ENCODE data around the gene NPR1. TPM values are rescaled to one million over a fixed set of nuclear protein-coding genes. Genes with fewer than 3 reads are reported as not detected.

Gene NPR1
- total and polyA plus RNA-seq, 2 of the 13 experiments (the other 11 are each of a cell fraction or from before 2014, with no cell fraction given), result not detected

DNA sequence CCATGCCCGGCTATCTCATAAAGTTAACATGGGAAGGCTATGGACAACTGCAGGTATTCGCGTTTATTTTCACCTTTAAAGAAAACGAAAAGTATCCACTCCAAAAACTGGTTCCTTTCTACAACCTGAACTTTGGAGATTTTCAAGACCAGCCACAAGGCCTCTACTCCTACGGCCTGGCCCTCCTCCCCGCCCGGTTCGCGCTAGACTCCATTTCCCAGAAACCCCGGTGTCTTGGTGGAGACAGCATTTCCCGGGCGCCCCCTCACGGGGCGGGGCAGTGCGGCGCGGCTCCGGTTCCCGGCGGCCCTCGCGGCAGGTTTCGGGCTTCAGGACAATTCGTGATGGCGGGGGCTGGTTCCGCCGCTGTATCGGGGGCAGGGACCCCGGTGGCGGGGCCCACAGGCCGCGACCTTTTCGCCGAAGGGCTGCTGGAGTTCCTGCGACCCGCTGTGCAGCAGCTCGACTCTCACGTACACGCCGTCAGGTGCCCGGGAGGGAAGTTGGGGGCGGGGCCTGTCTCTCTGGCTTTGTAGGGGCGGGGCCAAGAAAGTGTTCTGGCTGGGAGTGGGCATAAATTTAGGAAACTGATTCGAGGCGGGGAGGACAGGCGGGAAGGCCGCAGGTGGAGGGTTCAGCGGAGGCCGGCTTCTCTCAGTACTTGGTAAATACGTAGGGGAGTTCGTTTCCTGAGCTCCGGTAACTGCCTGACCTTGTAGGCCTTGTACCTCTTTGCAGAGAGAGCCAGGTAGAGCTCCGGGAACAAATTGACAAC, 19.9 kb upstream of the NPR1 start, which contains the start of gene SNAPIN (continued):
- TF ChIP-seq ZNF253 (CRISPR knock-in tag; IDR thresholded peaks at IDR 0.05; ENCODE audit: borderline replicate concordance) (no peak), ZNF10 (CRISPR knock-in tag; IDR thresholded peaks at IDR 0.05; ENCODE audit: borderline replicate concordance, low read depth) (no peak), HNRNPK (IDR thresholded peaks at IDR 0.05; ENCODE audit: low read depth, low read length, poor library complexity, severe bottlenecking) (no peak), ZNF781 (CRISPR knock-in tag; IDR thresholded peaks at IDR 0.05; ENCODE audit: borderline replicate concordance, not compliant biosample characterization) (peak; percentile 51), MAFG (CRISPR knock-in tag; IDR thresholded peaks at IDR 0.05) (no peak), JARID2 (CRISPR knock-in tag; IDR thresholded peaks at IDR 0.05; ENCODE audit: insufficient replicate concordance) (peak; percentile 33), PHF21A (CRISPR knock-in tag; IDR thresholded peaks at IDR 0.05) (peak; percentile 21; the same call in 1 of the 2 replicates), TSC22D2 (CRISPR knock-in tag; IDR thresholded peaks at IDR 0.05; ENCODE audit: borderline replicate concordance) (0 out of 2 replicates have a peak, but pooled peaks have one; percentile 23), HDAC2 (CRISPR knock-in tag; IDR thresholded peaks at IDR 0.05) (no peak), ZNF496 (CRISPR knock-in tag; IDR thresholded peaks at IDR 0.05; ENCODE audit: insufficient replicate concordance) (no peak), SP4 (CRISPR knock-in tag; IDR thresholded peaks at IDR 0.05) (peak; percentile 81)
- TF ChIP-seq, protein P1, sequence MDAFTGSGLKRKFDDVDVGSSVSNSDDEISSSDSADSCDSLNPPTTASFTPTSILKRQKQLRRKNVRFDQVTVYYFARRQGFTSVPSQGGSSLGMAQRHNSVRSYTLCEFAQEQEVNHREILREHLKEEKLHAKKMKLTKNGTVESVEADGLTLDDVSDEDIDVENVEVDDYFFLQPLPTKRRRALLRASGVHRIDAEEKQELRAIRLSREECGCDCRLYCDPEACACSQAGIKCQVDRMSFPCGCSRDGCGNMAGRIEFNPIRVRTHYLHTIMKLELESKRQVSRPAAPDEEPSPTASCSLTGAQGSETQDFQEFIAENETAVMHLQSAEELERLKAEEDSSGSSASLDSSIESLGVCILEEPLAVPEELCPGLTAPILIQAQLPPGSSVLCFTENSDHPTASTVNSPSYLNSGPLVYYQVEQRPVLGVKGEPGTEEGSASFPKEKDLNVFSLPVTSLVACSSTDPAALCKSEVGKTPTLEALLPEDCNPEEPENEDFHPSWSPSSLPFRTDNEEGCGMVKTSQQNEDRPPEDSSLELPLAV (CRISPR knock-in tag; conservative IDR thresholded peaks at IDR 0.05; ENCODE audit: low read depth), result no peak
- TF ChIP-seq, protein P2, sequence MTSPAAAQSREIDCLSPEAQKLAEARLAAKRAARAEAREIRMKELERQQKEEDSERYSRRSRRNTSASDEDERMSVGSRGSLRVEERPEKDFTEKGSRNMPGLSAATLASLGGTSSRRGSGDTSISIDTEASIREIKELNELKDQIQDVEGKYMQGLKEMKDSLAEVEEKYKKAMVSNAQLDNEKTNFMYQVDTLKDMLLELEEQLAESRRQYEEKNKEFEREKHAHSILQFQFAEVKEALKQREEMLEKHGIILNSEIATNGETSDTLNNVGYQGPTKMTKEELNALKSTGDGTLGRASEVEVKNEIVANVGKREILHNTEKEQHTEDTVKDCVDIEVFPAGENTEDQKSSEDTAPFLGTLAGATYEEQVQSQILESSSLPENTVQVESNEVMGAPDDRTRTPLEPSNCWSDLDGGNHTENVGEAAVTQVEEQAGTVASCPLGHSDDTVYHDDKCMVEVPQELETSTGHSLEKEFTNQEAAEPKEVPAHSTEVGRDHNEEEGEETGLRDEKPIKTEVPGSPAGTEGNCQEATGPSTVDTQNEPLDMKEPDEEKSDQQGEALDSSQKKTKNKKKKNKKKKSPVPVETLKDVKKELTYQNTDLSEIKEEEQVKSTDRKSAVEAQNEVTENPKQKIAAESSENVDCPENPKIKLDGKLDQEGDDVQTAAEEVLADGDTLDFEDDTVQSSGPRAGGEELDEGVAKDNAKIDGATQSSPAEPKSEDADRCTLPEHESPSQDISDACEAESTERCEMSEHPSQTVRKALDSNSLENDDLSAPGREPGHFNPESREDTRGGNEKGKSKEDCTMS (CRISPR knock-in tag; conservative IDR thresholded peaks at IDR 0.05), result no peak
- TF ChIP-seq, protein P3, sequence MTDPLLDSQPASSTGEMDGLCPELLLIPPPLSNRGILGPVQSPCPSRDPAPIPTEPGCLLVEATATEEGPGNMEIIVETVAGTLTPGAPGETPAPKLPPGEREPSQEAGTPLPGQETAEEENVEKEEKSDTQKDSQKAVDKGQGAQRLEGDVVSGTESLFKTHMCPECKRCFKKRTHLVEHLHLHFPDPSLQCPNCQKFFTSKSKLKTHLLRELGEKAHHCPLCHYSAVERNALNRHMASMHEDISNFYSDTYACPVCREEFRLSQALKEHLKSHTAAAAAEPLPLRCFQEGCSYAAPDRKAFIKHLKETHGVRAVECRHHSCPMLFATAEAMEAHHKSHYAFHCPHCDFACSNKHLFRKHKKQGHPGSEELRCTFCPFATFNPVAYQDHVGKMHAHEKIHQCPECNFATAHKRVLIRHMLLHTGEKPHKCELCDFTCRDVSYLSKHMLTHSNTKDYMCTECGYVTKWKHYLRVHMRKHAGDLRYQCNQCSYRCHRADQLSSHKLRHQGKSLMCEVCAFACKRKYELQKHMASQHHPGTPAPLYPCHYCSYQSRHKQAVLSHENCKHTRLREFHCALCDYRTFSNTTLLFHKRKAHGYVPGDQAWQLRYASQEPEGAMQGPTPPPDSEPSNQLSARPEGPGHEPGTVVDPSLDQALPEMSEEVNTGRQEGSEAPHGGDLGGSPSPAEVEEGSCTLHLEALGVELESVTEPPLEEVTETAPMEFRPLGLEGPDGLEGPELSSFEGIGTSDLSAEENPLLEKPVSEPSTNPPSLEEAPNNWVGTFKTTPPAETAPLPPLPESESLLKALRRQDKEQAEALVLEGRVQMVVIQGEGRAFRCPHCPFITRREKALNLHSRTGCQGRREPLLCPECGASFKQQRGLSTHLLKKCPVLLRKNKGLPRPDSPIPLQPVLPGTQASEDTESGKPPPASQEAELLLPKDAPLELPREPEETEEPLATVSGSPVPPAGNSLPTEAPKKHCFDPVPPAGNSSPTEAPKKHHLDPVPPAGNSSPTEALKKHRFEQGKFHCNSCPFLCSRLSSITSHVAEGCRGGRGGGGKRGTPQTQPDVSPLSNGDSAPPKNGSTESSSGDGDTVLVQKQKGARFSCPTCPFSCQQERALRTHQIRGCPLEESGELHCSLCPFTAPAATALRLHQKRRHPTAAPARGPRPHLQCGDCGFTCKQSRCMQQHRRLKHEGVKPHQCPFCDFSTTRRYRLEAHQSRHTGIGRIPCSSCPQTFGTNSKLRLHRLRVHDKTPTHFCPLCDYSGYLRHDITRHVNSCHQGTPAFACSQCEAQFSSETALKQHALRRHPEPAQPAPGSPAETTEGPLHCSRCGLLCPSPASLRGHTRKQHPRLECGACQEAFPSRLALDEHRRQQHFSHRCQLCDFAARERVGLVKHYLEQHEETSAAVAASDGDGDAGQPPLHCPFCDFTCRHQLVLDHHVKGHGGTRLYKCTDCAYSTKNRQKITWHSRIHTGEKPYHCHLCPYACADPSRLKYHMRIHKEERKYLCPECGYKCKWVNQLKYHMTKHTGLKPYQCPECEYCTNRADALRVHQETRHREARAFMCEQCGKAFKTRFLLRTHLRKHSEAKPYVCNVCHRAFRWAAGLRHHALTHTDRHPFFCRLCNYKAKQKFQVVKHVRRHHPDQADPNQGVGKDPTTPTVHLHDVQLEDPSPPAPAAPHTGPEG (CRISPR knock-in tag; IDR thresholded peaks at IDR 0.05), result no peak
- TF ChIP-seq, protein P4, sequence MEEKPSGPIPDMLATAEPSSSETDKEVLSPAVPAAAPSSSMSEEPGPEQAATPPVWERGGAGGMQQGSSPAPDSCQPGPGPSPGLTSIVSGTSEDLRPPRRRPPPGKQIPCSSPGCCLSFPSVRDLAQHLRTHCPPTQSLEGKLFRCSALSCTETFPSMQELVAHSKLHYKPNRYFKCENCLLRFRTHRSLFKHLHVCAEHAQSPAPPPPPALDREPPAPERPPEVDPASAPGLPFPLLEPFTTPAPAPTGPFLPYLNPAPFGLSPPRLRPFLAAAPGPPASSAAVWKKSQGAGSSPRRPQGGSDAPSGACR (CRISPR knock-in tag; IDR thresholded peaks at IDR 0.05), result peak; percentile 89; the same call in 1 of the 2 replicates

Measured in HepG2 (cell line).